IMR-90 (cell line): ENCODE data around the gene NAPSA. TPM values are rescaled to one million over a fixed set of nuclear protein-coding genes. Genes with fewer than 3 reads are reported as not detected.

ENCODE experiments used
- ATAC-seq: fragments of 200-7000 bp; cut with Tn5 transposase; 2 replicates; pipeline ENCODE4 v1.9.1; 2020; ENCODE audit warnings: low read depth, mild to moderate bottlenecking, moderate library complexity
- BruUV-seq: library from RNA; stranded (reverse); fragments of 400-500 nt; replicated peaks from 2 replicates; lab custom pipeline; 2021; lab: Mats Ljungman, UMichigan
- CTCF ChIA-PET: fragments of 300-600 bp; formaldehyde crosslinking; extraction: SDS; loops from one replicate; lab custom pipeline; 2021; ENCODE audit warnings: antibody characterized with exemption; lab: Yijun Ruan, JAX
- POLR2A ChIA-PET: fragments of 300-600 bp; sonication (Branson Sonifier 250); formaldehyde crosslinking; loops from one replicate; lab custom pipeline; 2022; ENCODE audit warnings: antibody characterized with exemption; ENCODE audit not compliant: unreplicated experiment; lab: Charles Lee
- DNase-seq: peaks from one replicate; pipeline ENCODE4 v3.0.0; 2013
- H2AFZ ChIP-seq: replicated peaks from 2 replicates; pipeline ENCODE3; 2013; ENCODE audit warnings: low read length, mild to moderate bottlenecking; ENCODE audit not compliant: poor library complexity
- H2AK5ac ChIP-seq: 2 replicates; pipeline ENCODE4 v1.6.1; 2013; ENCODE audit warnings: low read depth, low read length, inconsistent platforms
- H2AK9ac ChIP-seq: replicated peaks from 2 replicates; pipeline ENCODE3; 2013; ENCODE audit warnings: mild to moderate bottlenecking, low read depth, low read length, moderate library complexity; ENCODE audit not compliant: poor library complexity
- H2BK120ac ChIP-seq: 2 replicates; pipeline ENCODE4 v1.6.1; 2013; ENCODE audit warnings: low read depth, low read length, inconsistent platforms
- H2BK15ac ChIP-seq: 3 replicates; pipeline ENCODE4 v1.6.1; 2013; ENCODE audit warnings: low read depth, low read length, inconsistent platforms
- H2BK20ac ChIP-seq: 2 replicates; pipeline ENCODE4 v1.6.1; 2013; ENCODE audit warnings: low read depth, mild to moderate bottlenecking, inconsistent platforms, low read length, moderate library complexity
- H2BK5ac ChIP-seq: 2 replicates; pipeline ENCODE4 v1.6.1; 2013; ENCODE audit warnings: mild to moderate bottlenecking, low read depth, low read length, inconsistent platforms; ENCODE audit not compliant: poor library complexity, severe bottlenecking
- H3K14ac ChIP-seq: replicated peaks from 2 replicates; pipeline ENCODE4 v1.6.1; 2013; ENCODE audit warnings: low read depth, low read length, inconsistent platforms
- H3K18ac ChIP-seq: 2 replicates; pipeline ENCODE4 v1.6.1; 2013; ENCODE audit warnings: low read depth, low read length, control low read depth
- H3K23ac ChIP-seq: 2 replicates; pipeline ENCODE4 v1.6.1; 2013; ENCODE audit warnings: low read depth, low read length, inconsistent platforms
- H3K27ac ChIP-seq: 2 replicates; pipeline ENCODE4 v1.5.1; 2013; ENCODE audit warnings: mild to moderate bottlenecking, control low read depth, low read length; ENCODE audit not compliant: insufficient read depth
- H3K27me3 ChIP-seq: 2 replicates; pipeline ENCODE4 v1.6.1; 2013; ENCODE audit warnings: low read length; ENCODE audit not compliant: control insufficient read depth, insufficient read depth
- H3K36me3 ChIP-seq: 2 replicates; pipeline ENCODE4 v1.6.1; 2013; ENCODE audit warnings: low read length, mixed read lengths; ENCODE audit not compliant: control insufficient read depth, insufficient read depth
- H3K4ac ChIP-seq: 2 replicates; pipeline ENCODE4 v1.6.1; 2013; ENCODE audit warnings: low read depth, low read length, inconsistent platforms
- H3K4me1 ChIP-seq: 2 replicates; pipeline ENCODE4 v1.6.1; 2013; ENCODE audit warnings: low read length, mixed read lengths; ENCODE audit not compliant: control insufficient read depth, insufficient read depth
- H3K4me2 ChIP-seq: 2 replicates; pipeline ENCODE4 v1.6.1; 2013; ENCODE audit warnings: low read depth, mild to moderate bottlenecking, control low read depth, low read length, moderate library complexity
- H3K4me3 ChIP-seq: 2 replicates; pipeline ENCODE4 v1.5.1; 2013; ENCODE audit warnings: low read depth, mild to moderate bottlenecking, control low read depth, low read length, moderate library complexity; ENCODE audit not compliant: insufficient read depth
- H3K56ac ChIP-seq: 2 replicates; pipeline ENCODE4 v1.6.1; 2013; ENCODE audit warnings: low read length, inconsistent platforms; ENCODE audit not compliant: insufficient read depth; ENCODE audit errors: extremely low read depth
- H3K79me1 ChIP-seq, 2 experiments: 2 replicates each; pipeline ENCODE4 v1.6.1; 2013; ENCODE audit warnings: low read length in 2 of 2, inconsistent platforms in 1 of 2, low read depth in 1 of 2
- H3K9ac ChIP-seq: 2 replicates; pipeline ENCODE4 v1.6.1; 2013; ENCODE audit warnings: low read depth, low read length, control low read depth
- H3K9me1 ChIP-seq: 2 replicates; pipeline ENCODE4 v1.6.1; 2013; ENCODE audit warnings: low read length, inconsistent platforms; ENCODE audit not compliant: insufficient read depth
- H3K9me3 ChIP-seq: 2 replicates; pipeline ENCODE4 v1.6.1; 2013; ENCODE audit warnings: low read length; ENCODE audit not compliant: control insufficient read depth, insufficient read depth
- H4K20me1 ChIP-seq: 2 replicates; pipeline ENCODE4 v1.6.1; 2013; ENCODE audit warnings: low read length, inconsistent platforms; ENCODE audit not compliant: insufficient read depth
- H4K5ac ChIP-seq: 2 replicates; pipeline ENCODE4 v1.6.1; 2013; ENCODE audit warnings: mild to moderate bottlenecking, low read depth, low read length, control low read depth
- H4K8ac ChIP-seq, 2 experiments: 2 replicates each; pipeline ENCODE4 v1.6.1; 2013; ENCODE audit warnings: low read depth in 2 of 2, low read length in 2 of 2, control low read depth in 1 of 2, inconsistent platforms in 1 of 2
- H4K91ac ChIP-seq: 2 replicates; pipeline ENCODE4 v1.6.1; 2013; ENCODE audit warnings: low read depth, low read length, inconsistent platforms; ENCODE audit not compliant: insufficient read depth
- BHLHE40 ChIP-seq: fragments of 150-350 bp; IDR thresholded peaks from 2 replicates; pipeline ENCODE4 v1.6.1; 2016; ENCODE audit warnings: mild to moderate bottlenecking, low read depth, low read length
- CEBPB ChIP-seq: IDR thresholded peaks from 2 replicates; pipeline ENCODE4 v1.6.1; 2012; ENCODE audit warnings: low read depth, low read length, improper control_type of control experiment
- NFE2L2 ChIP-seq: fragments of 150-350 bp; IDR thresholded peaks from 2 replicates; pipeline ENCODE4 v1.6.1; 2016; ENCODE audit warnings: low read depth, mild to moderate bottlenecking, low read length
- POLR2A ChIP-seq: IDR thresholded peaks from 2 replicates; pipeline ENCODE4 v1.6.1; 2012; ENCODE audit warnings: mild to moderate bottlenecking, low read depth, low read length
- RAD21 ChIP-seq: IDR thresholded peaks from 2 replicates; pipeline ENCODE4 v1.6.1; 2012; ENCODE audit warnings: low read length, improper control_type of control experiment
- RCOR1 ChIP-seq: IDR thresholded peaks from 2 replicates; pipeline ENCODE4 v1.6.1; 2012; ENCODE audit warnings: mild to moderate bottlenecking, low read length, improper control_type of control experiment; ENCODE audit not compliant: insufficient replicate concordance
- SMC3 ChIP-seq: fragments of 150-350 bp; IDR thresholded peaks from 2 replicates; pipeline ENCODE4 v1.6.1; 2016; ENCODE audit warnings: low read depth, mild to moderate bottlenecking, antibody characterized with exemption, low read length, moderate library complexity
- WGBS, 2 experiments: methylation state at CpG; one replicate each; pipeline versions ENCODE4 v1.1.5 to v1.1.7; 2013; ENCODE audit warnings: missing lambda C conversion rate in 2 of 2; ENCODE audit not compliant: insufficient read length in 1 of 2; ENCODE audit errors: extremely low coverage in 2 of 2; 5-methylcytosine and 5-hydroxymethylcytosine counted together
- dilution Hi-C: fragments of 300-500 bp; cut with HindIII; formaldehyde crosslinking; loops from one replicate; pipeline ENCODE4 v1.14.3; 2018; ENCODE audit warnings: low sequenced_read_pairs; ENCODE audit not compliant: unreplicated experiment
- in situ Hi-C: fragments of 300-500 bp; cut with MboI; formaldehyde crosslinking; loops from 3 replicates; pipeline ENCODE4 v1.14.3; 2019; ENCODE audit warnings: low sequenced_read_pairs, inconsistent platforms, mixed read lengths
- intact Hi-C: fragments of 100-400 bp; cut with micrococcal nuclease; formaldehyde crosslinking; loops from 2 replicates; pipeline ENCODE4 v1.10.0; 2022
- polyA plus RNA-seq, 3 experiments: library from polyadenylated mRNA; depleted of rRNA; stranded (reverse); fragments of >200 nt; gene quantifications; 2 replicates each; pipeline ENCODE4 v1.2.3, GENCODE V29; 2012; ENCODE audit warnings: low replicate concordance in 1 of 3
- total RNA-seq: library from RNA; depleted of rRNA; stranded (reverse); fragments of >200 nt; gene quantifications from 2 replicates; pipeline ENCODE4 v1.2.3, GENCODE V29; 2012
- TF ChIP-seq, protein P1 (sequence below): fragments of 150-350 bp; IDR thresholded peaks from 2 replicates; pipeline ENCODE4 v1.6.1; 2017; ENCODE audit warnings: mild to moderate bottlenecking, antibody characterized with exemption, low read length, low read depth

Gene NAPSA
- total and polyA plus RNA-seq, 2 of the 4 experiments (the other 2 are of a cell fraction): 0.39 TPM; not detected in 1

DNA sequence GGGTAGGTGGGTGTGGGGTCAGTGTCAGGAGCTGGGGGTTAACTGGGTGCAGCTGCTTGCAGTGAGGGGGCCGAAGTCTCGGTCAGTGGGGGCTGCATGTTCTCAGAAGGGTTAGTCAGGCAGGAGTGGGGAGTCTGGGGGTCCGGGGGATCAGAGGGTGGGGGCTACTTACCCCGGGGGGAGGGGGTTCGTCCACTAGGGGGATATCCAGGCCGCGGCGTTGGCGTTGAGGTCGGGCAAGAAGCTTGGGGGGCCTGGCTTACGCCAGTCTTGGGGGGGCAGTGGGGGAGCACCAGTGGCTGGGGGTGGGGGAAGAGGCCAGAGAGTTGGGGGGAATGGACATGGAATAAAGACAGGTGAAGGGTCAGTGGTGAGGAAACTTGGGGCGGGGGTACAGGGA, 45.4 kb downstream of the NAPSA start:
- in situ Hi-C loops (no loop called here), intact Hi-C loops (no loop called here), dilution Hi-C loops (no loop called here)
- TF ChIP-seq, protein P1, sequence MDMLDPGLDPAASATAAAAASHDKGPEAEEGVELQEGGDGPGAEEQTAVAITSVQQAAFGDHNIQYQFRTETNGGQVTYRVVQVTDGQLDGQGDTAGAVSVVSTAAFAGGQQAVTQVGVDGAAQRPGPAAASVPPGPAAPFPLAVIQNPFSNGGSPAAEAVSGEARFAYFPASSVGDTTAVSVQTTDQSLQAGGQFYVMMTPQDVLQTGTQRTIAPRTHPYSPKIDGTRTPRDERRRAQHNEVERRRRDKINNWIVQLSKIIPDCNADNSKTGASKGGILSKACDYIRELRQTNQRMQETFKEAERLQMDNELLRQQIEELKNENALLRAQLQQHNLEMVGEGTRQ: no peak
- TF ChIP-seq SMC3 (no peak), POLR2A (no peak), CEBPB (no peak), BHLHE40 (no peak), NFE2L2 (no peak), RAD21 (no peak), RCOR1 (no peak)
- H3K4me2 ChIP-seq: no peak overlapping the region
- H3K18ac ChIP-seq: no peak overlapping the region
- no peaks in the 10 kb centered on the region for H4K20me1 ChIP-seq
- H2AFZ ChIP-seq: no peak overlapping the region
- H3K36me3 ChIP-seq: no peaks in the 10 kb centered on the region
- POLR2A ChIA-PET: no interaction called here
- H3K9ac ChIP-seq: no peak overlapping the region
- no peak overlapping the region for H3K4ac ChIP-seq
- H3K56ac ChIP-seq: no peak overlapping the region
- no peak overlapping the region for H2BK120ac ChIP-seq
- no peak for DNase-seq
- H3K9me1 ChIP-seq: no peaks in the 10 kb centered on the region
- H3K14ac ChIP-seq: no peak overlapping the region
- H4K5ac ChIP-seq: no peak overlapping the region
- no TSS peak for BruUV-seq
- no peak overlapping the region for H2BK5ac ChIP-seq
- H3K4me3 ChIP-seq: no peak overlapping the region
- no peaks in the 10 kb centered on the region for H3K9me3 ChIP-seq
- no peak overlapping the region for H3K23ac ChIP-seq
- WGBS, 2 experiments: 84% methylated on average over 5 of the region's 12 CpGs; no CpG with 5 or more reads in 1 of the 2 experiments
- no peaks in the 10 kb centered on the region for H3K79me1 ChIP-seq
- no peak for ATAC-seq
- H4K8ac ChIP-seq: no peak overlapping the region
- no peak overlapping the region for H2BK20ac ChIP-seq
- H3K27me3 ChIP-seq: peaks cover 8% of the 10 kb centered on the region
- no peak overlapping the region for H2BK15ac ChIP-seq
- no peak overlapping the region for H2AK5ac ChIP-seq
- no peak overlapping the region for H2AK9ac ChIP-seq
- no peak overlapping the region for H3K27ac ChIP-seq
- H3K4me1 ChIP-seq: no peaks in the 10 kb centered on the region
- H4K91ac ChIP-seq: no peak overlapping the region
- CTCF ChIA-PET: no interaction called here
